Measurements from ENCODE around the gene FCAMR.

The FCAMR gene

GRCh38 chr1:206970446-206970845 is at the start of gene FCAMR:
Gene FCAMR (minus strand): TSS chr1:206970460. CDS start chr1:206970125, 335 bp downstream.
- DNase-seq (ENCODE audit: low read depth) = no peak

GRCh38 chr1:207019661-207020060 is 49.4 kb upstream of the FCAMR start:
- no peak for DNase-seq (ENCODE audit: low read depth)

- no peak for DNase-seq (ENCODE audit: low read depth)
Measured at GRCh38 chr1:207019161-207019560, 48.9 kb upstream of the FCAMR start.

GRCh38 chr1:207018707-207019106 is 48.4 kb upstream of the FCAMR start:
- no peak for DNase-seq (ENCODE audit: low read depth)

- DNase-seq (ENCODE audit: low read depth) = no peak
Measured at GRCh38 chr1:207017615-207018559, 47.6 kb upstream of the FCAMR start.

GRCh38 chr1:207015791-207016190 is 45.5 kb upstream of the FCAMR start:
- DNase-seq (ENCODE audit: low read depth) = no peak

- no peak for DNase-seq (ENCODE audit: low read depth)
Measured at GRCh38 chr1:207014728-207015127, 44.5 kb upstream of the FCAMR start.

- DNase-seq (ENCODE audit: low read depth) = no peak
Measured at GRCh38 chr1:207013321-207014085, 43.2 kb upstream of the FCAMR start.

- no peak for DNase-seq (ENCODE audit: low read depth)
Measured at GRCh38 chr1:207010726-207011125, 40.5 kb upstream of the FCAMR start.

- no peak for DNase-seq (ENCODE audit: low read depth)
Measured at GRCh38 chr1:207009945-207010344, 39.7 kb upstream of the FCAMR start.

GRCh38 chr1:207009182-207009850 is 39.1 kb upstream of the FCAMR start:
- no peak for DNase-seq (ENCODE audit: low read depth)

GRCh38 chr1:207007352-207008033 is 37.2 kb upstream of the FCAMR start:
- no peak for DNase-seq (ENCODE audit: low read depth)

- no peak for DNase-seq (ENCODE audit: low read depth)
Measured at GRCh38 chr1:207006914-207007313, 36.7 kb upstream of the FCAMR start.

GRCh38 chr1:207006083-207006482 is 35.8 kb upstream of the FCAMR start:
- DNase-seq (ENCODE audit: low read depth) = no peak

GRCh38 chr1:207004931-207005830 is 34.9 kb upstream of the FCAMR start:
- DNase-seq (ENCODE audit: low read depth) = no peak

- DNase-seq (ENCODE audit: low read depth) = no peak
Measured at GRCh38 chr1:207003210-207003609, 33.0 kb upstream of the FCAMR start.

- no peak for DNase-seq (ENCODE audit: low read depth)
Measured at GRCh38 chr1:207002724-207003146, 32.5 kb upstream of the FCAMR start.

- no peak for DNase-seq (ENCODE audit: low read depth)
Measured at GRCh38 chr1:207001492-207002245, 31.4 kb upstream of the FCAMR start.

GRCh38 chr1:207000651-207001291 is 30.5 kb upstream of the FCAMR start:
- DNase-seq (ENCODE audit: low read depth) = no peak

GRCh38 chr1:206998816-206999215 is 28.6 kb upstream of the FCAMR start:
- no peak for DNase-seq (ENCODE audit: low read depth)

Measured in stimulated activated CD8-positive, alpha-beta memory T cell treated with anti-CD3 and anti-CD28 coated beads, Interleukin-15, amount 100 ng/mL, for 24 hours (primary cell).